ENCODE measurements around the gene SPTBN1. TPM values are rescaled to one million over a fixed set of nuclear protein-coding genes. Genes with fewer than 3 reads are reported as not detected.

SPTBN1 gene
- total and polyA plus RNA-seq, 2 of the 13 experiments (the other 11 are each of a cell fraction or from before 2014, with no cell fraction given), result 123 to 299 TPM

DNA sequence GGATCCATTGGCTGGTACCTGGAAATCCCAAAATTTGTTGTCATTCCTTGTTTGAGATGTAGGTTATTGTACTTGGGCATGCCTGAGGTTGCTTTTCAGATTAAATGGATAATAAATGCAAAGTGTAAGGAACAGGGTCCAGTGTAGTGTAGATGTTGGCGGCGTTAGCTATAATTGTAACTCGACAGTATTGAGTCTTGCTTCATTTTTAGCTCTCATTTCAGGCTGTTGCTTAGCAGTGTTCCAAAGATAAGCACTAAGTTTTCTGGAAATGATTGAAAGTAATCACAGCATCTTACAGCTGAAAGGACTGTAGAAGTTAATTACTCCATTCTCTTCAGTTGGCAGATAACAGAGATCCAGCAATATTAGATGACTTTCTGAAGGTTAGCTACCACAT lies 47.8 kb upstream of the SPTBN1 start:
- no peak overlapping the region for H2AFZ ChIP-seq (ENCODE audit: low read length)
- H3K4me3 ChIP-seq (replicated peaks in 1 of 3; ENCODE audit: insufficient read depth in 1 of 3, low read depth in 2 of 3, low read length in 3 of 3), result no peak overlapping the region
- intact Hi-C loops (cut with micrococcal nuclease; ENCODE audit: unreplicated experiment), result no loop called here
- 46% methylated on average over 3 of the region's 3 CpGs for WGBS (ENCODE audit: low lambda C conversion rate)
- TF ChIP-seq ZNF510 (CRISPR knock-in tag; IDR thresholded peaks at IDR 0.05; ENCODE audit: low read depth), result no peak
- no peak for TF ChIP-seq CENPX (CRISPR knock-in tag; IDR thresholded peaks at IDR 0.05)
- TF ChIP-seq RORA (CRISPR knock-in tag; IDR thresholded peaks at IDR 0.05), result no peak
- TF ChIP-seq, protein P1, sequence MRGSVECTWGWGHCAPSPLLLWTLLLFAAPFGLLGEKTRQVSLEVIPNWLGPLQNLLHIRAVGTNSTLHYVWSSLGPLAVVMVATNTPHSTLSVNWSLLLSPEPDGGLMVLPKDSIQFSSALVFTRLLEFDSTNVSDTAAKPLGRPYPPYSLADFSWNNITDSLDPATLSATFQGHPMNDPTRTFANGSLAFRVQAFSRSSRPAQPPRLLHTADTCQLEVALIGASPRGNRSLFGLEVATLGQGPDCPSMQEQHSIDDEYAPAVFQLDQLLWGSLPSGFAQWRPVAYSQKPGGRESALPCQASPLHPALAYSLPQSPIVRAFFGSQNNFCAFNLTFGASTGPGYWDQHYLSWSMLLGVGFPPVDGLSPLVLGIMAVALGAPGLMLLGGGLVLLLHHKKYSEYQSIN (CRISPR knock-in tag; IDR thresholded peaks at IDR 0.05; ENCODE audit: borderline replicate concordance), result no peak
- TF ChIP-seq NFRKB (IDR thresholded peaks at IDR 0.05), result no peak
- TF ChIP-seq ZNF841 (CRISPR knock-in tag; IDR thresholded peaks at IDR 0.05; ENCODE audit: borderline replicate concordance), result no peak
- no peak for TF ChIP-seq CEBPG (CRISPR knock-in tag; IDR thresholded peaks at IDR 0.05)
- no peak for TF ChIP-seq SNAI1 (CRISPR knock-in tag; IDR thresholded peaks at IDR 0.05; ENCODE audit: borderline replicate concordance)
- no peak for TF ChIP-seq CREM (IDR thresholded peaks at IDR 0.05)
- no peak for TF ChIP-seq CREM (CRISPR knock-in tag; IDR thresholded peaks at IDR 0.05)
- TF ChIP-seq POLR2AphosphoS2 (IDR thresholded peaks at IDR 0.05; ENCODE audit: low read depth, low read length), result no peak
- TF ChIP-seq, protein P2, sequence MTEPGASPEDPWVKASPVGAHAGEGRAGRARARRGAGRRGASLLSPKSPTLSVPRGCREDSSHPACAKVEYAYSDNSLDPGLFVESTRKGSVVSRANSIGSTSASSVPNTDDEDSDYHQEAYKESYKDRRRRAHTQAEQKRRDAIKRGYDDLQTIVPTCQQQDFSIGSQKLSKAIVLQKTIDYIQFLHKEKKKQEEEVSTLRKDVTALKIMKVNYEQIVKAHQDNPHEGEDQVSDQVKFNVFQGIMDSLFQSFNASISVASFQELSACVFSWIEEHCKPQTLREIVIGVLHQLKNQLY (CRISPR knock-in tag; IDR thresholded peaks at IDR 0.05), result no peak
- TF ChIP-seq, protein P3, sequence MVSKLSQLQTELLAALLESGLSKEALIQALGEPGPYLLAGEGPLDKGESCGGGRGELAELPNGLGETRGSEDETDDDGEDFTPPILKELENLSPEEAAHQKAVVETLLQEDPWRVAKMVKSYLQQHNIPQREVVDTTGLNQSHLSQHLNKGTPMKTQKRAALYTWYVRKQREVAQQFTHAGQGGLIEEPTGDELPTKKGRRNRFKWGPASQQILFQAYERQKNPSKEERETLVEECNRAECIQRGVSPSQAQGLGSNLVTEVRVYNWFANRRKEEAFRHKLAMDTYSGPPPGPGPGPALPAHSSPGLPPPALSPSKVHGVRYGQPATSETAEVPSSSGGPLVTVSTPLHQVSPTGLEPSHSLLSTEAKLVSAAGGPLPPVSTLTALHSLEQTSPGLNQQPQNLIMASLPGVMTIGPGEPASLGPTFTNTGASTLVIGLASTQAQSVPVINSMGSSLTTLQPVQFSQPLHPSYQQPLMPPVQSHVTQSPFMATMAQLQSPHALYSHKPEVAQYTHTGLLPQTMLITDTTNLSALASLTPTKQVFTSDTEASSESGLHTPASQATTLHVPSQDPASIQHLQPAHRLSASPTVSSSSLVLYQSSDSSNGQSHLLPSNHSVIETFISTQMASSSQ (IDR thresholded peaks at IDR 0.05; ENCODE audit: low read depth), result no peak
- TF ChIP-seq, protein P3 (CRISPR knock-in tag; IDR thresholded peaks at IDR 0.05; ENCODE audit: borderline replicate concordance), result no peak
- no peak for TF ChIP-seq ZFP37 (CRISPR knock-in tag; IDR thresholded peaks at IDR 0.05; ENCODE audit: borderline replicate concordance)
- no peak for TF ChIP-seq ZNF350 (CRISPR knock-in tag; IDR thresholded peaks at IDR 0.05; ENCODE audit: borderline replicate concordance, low read depth)
- no peak for TF ChIP-seq SRSF4 (IDR thresholded peaks at IDR 0.05; ENCODE audit: low read depth, low read length, poor library complexity, severe bottlenecking)
- TF ChIP-seq TEAD3 (CRISPR knock-in tag; optimal IDR thresholded peaks at IDR 0.05; ENCODE audit: borderline replicate concordance), result no peak
- TF ChIP-seq, protein P4, sequence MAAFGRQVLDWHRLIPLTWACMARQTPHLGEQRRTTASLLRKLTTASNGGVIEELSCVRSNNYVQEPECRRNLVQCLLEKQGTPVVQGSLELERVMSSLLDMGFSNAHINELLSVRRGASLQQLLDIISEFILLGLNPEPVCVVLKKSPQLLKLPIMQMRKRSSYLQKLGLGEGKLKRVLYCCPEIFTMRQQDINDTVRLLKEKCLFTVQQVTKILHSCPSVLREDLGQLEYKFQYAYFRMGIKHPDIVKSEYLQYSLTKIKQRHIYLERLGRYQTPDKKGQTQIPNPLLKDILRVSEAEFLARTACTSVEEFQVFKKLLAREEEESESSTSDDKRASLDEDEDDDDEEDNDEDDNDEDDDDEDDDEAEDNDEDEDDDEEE (CRISPR knock-in tag; IDR thresholded peaks at IDR 0.05), result no peak
- TF ChIP-seq ZFP1 (CRISPR knock-in tag; IDR thresholded peaks at IDR 0.05), result no peak
- ChIA-PET CTCF (ENCODE audit: low intra/inter-chr PET ratio, low total read pairs) (no interaction called here), POLR2A (no interaction called here)
- in situ Hi-C loops (cut with HindIII; ENCODE audit: extremely low pct_ligation_motif_present, low pct_unique_long_range_greater_than_20kb), result no loop called here
- DNase-seq (ENCODE audit: low spot score) (no peak), FAIRE-seq (no peak), ATAC-seq (no peak)
- H3K9ac ChIP-seq (ENCODE audit: insufficient read depth, low read depth, low read length), result no peak overlapping the region
- H3K27ac ChIP-seq (ENCODE audit: extremely low read length, insufficient read depth, low read length), result no peak overlapping the region
- no peaks in the 10 kb centered on the region for H3K36me3 ChIP-seq (replicated peaks in 1 of 2; ENCODE audit: control insufficient read depth in 1 of 2, insufficient read depth in 2 of 2, low read length in 2 of 2)
- peaks cover 4% of the 10 kb centered on the region for H3K4me1 ChIP-seq (ENCODE audit: insufficient read depth, low read length)
- H3K27me3 ChIP-seq (ENCODE audit: control insufficient read depth in 1 of 2, insufficient read depth in 2 of 2, low read length in 2 of 2), result peaks cover 1 to 15% of the 10 kb centered on the region in 2 experiments; a peak in 3 of 5 replicates
- H3K79me2 ChIP-seq (ENCODE audit: insufficient read depth, low read length), result no peaks in the 10 kb centered on the region
- H4K20me1 ChIP-seq (ENCODE audit: insufficient read depth, low read length), result no peaks in the 10 kb centered on the region
- no peaks in the 10 kb centered on the region for H3K9me3 ChIP-seq (ENCODE audit: low read length)
- no peak overlapping the region for H3K4me2 ChIP-seq (ENCODE audit: low read depth, low read length)
- no TSS peak for BruUV-seq (replicated peaks)
